ENCODE measurements around the gene NIPAL4.

The NIPAL4 gene

GRCh38 chr5:157485811-157486210, 25.8 kb downstream of the NIPAL4 start:
- DNase-seq (ENCODE audit: low read depth), result no peak

- no peak for DNase-seq (ENCODE audit: low read depth)
Measured at GRCh38 chr5:157486221-157486681, 26.2 kb downstream of the NIPAL4 start.

- DNase-seq (ENCODE audit: low read depth), result no peak
Measured at GRCh38 chr5:157486861-157487260, 26.8 kb downstream of the NIPAL4 start.

GRCh38 chr5:157487358-157487757, 27.3 kb downstream of the NIPAL4 start:
- no peak for DNase-seq (ENCODE audit: low read depth)

GRCh38 chr5:157491471-157491995, 31.5 kb downstream of the NIPAL4 start:
- no peak for DNase-seq (ENCODE audit: low read depth)

GRCh38 chr5:157492886-157493285, 32.9 kb downstream of the NIPAL4 start:
- no peak for DNase-seq (ENCODE audit: low read depth)

GRCh38 chr5:157494178-157494832, 34.3 kb downstream of the NIPAL4 start:
- DNase-seq (ENCODE audit: low read depth), result no peak

- no peak for DNase-seq (ENCODE audit: low read depth)
Measured at GRCh38 chr5:157496864-157497263, 36.9 kb downstream of the NIPAL4 start.

- no peak for DNase-seq (ENCODE audit: low read depth)
Measured at GRCh38 chr5:157497875-157498611, 38.0 kb downstream of the NIPAL4 start.

GRCh38 chr5:157502143-157502647, 42.2 kb downstream of the NIPAL4 start:
- no peak for DNase-seq (ENCODE audit: low read depth)

- no peak for DNase-seq (ENCODE audit: low read depth)
Measured at GRCh38 chr5:157504053-157504452, 44.0 kb downstream of the NIPAL4 start.

GRCh38 chr5:157505496-157505895, 45.5 kb downstream of the NIPAL4 start:
- DNase-seq (ENCODE audit: low read depth), result no peak

GRCh38 chr5:157506066-157506590, 46.1 kb downstream of the NIPAL4 start:
- DNase-seq (ENCODE audit: low read depth), result no peak

GRCh38 chr5:157506981-157507780, 47.2 kb downstream of the NIPAL4 start:
- DNase-seq (ENCODE audit: low read depth), result no peak

- no peak for DNase-seq (ENCODE audit: low read depth)
Measured at GRCh38 chr5:157509093-157509492, 49.1 kb downstream of the NIPAL4 start.

- no peak for DNase-seq (ENCODE audit: low read depth)
Measured at GRCh38 chr5:157509587-157509986, 49.6 kb downstream of the NIPAL4 start.

- DNase-seq (ENCODE audit: low read depth), result no peak
Measured at GRCh38 chr5:157510682-157511081, 50.7 kb downstream of the NIPAL4 start.

GRCh38 chr5:157511651-157512644, 51.9 kb downstream of the NIPAL4 start:
- DNase-seq (ENCODE audit: low read depth), result no peak

GRCh38 chr5:157513182-157513581, 53.2 kb downstream of the NIPAL4 start:
- DNase-seq (ENCODE audit: low read depth), result no peak

- no peak for DNase-seq (ENCODE audit: low read depth)
Measured at GRCh38 chr5:157514974-157515373, 55.0 kb downstream of the NIPAL4 start.

- no peak for DNase-seq (ENCODE audit: low read depth)
Measured at GRCh38 chr5:157516006-157516405, 56.0 kb downstream of the NIPAL4 start.

Data from stimulated activated CD8-positive, alpha-beta memory T cell treated with anti-CD3 and anti-CD28 coated beads, Interleukin-15, amount 100 ng/mL, for 1 hour (primary cell).